CD4-positive, alpha-beta T cell treated with Interferon alpha-2 for 1 hour (primary cell): ENCODE results near the gene TAS2R1.
"Not testable (repeated sequence)": the region's sequence is repeated elsewhere in the genome, so short reads cannot be mapped to it uniquely, and the experiment has no call there.

Source experiments
- DNase-seq, 2 donors: peaks; one replicate each; pipeline ENCODE4 v3.0.0-alpha.2; 2020 to 2022

TAS2R1 gene

GRCh38 chr5:9621379-9621903, 8.7 kb downstream of the TAS2R1 start:
- no peak for DNase-seq

- no peak for DNase-seq
These were observed 10.6 kb downstream of the TAS2R1 start for GRCh38 chr5:9619331-9620092.

DNA sequence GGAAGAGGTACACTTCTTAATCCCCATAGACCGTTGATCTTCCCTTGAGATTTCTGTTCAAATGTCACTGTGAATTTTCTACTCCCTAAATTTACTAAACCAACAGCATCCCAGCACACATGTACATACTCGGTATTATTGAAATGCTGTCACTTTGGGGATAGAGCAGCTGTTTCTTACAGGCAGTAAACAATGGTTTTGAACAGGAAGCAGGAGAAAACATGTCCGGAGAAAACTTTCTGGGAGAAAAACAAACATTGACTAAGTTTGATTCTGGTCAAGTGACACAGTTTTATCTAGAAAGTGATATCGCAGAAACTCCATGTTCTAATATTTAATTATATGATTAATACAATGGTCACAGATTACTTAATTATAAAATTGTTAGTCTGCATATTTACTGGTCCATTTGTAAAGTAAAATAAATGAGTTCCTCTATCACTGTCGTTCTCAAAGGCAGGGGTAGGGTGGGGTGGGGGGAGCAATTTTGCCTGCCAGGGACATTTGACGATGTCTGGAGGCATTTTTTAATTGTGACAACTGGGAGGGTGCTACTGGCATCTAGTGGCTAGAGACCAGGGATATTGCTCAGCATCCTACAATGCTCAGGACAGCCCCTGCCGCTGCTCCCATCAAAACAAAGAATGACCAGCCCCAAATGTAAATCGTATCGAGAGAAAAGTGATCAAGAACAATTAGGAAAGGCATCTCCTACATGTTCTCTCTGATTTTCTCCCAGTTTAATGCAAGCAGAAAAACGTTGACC, 12.2 kb downstream of the TAS2R1 start:
- no peak for DNase-seq

GRCh38 chr5:9617221-9617620, 12.9 kb downstream of the TAS2R1 start:
- DNase-seq, result no peak

DNA sequence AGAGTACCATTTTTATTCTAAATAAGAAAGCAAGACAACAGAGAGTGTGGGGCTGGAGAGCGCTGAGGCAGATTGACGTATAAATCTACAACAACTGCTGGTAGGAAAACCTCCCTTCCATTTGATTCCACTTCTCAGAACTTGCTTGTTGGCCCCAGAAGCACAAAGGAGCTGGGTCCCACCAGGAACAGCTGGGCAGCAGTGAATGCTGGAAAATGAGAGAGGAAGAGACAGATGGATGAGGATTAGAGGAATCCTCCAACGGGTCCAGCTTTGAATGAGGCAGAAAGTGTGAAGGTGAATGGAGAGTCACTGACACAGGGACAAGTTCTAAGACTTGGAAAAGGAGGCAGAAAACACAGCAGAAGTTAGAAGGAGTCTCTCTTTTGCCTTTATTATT, 14.8 kb downstream of the TAS2R1 start:
- no peak for DNase-seq

DNA sequence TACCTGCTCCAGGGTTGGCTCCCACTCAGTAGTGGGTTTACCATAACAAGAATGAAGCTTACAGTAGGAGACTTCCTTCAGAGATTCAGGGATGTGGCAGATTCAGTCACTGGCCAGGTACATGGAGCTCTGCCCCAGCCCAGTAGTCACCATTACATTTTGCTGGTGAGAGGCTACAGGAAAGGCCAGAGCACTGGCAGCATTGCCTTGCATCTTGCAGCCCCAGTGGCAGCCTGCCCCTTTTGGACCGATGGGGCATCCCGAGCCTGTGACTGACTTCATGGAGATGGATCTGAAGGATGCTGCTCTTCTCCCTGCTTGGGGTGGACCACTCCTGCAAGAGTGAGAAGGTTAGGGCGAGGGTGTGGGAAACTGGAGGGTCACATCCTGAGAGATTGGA, 16.8 kb downstream of the TAS2R1 start:
- DNase-seq, result no peak

DNA sequence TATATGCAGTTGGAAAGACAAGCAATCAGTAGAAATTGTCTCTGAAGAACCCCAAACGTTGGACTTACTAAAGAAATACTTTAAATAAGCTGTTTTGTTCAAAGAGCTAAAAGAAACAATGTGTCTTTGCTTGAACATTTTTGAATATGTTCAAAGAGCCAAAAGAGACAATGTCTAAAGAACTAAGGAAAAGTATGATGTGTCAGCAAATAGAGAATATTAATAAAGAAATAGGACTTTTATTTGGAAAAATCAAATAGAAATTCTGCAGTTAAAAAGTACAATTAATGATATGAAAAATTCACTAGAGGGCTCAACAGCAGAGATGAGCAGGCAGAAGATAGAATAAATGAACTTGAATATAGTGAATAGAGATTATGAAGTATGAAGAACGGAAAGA, 19.2 kb downstream of the TAS2R1 start:
- no peak for DNase-seq

GRCh38 chr5:9610364-9610763, 19.8 kb downstream of the TAS2R1 start:
- DNase-seq, result no peak

- DNase-seq, result no peak
These were observed 22.1 kb downstream of the TAS2R1 start for GRCh38 chr5:9608093-9608492.

DNA sequence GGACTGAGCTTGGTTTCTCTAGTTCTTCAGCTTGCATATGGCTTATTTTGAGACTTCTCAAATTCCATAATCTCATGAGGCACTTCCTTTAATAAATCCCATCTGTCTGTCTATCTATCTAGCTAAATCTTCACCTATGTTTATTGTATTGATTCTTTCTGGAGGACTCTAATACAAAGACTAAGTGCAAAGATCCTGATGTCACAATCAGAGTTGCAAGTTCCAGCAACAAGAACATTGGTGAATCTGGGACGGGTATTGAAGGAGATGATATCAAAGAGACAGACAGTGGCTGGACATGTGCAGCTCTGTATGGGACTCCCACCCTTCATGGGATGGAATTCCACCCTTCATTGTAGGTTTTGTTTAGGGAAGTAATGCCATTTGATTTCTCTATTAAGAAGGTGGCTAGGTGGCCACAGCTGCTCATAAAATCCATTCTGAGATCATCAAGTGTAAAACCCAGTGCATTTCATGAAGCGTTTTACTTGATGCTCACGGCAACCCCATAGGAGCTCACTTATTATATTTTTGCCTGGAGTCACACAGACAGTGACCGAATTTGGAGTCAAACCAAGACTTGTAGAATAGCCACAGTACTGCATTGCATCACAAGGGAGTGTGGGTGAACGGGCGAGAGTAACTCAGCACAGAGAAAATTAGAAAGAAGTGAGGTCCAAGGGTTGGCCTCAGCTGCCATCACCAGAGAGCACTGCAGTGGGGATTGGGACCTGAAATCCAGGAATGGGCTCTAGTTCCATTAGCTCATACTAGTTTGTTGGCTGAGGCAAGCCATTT, 24.9 kb downstream of the TAS2R1 start:
- DNase-seq, result no peak

- DNase-seq, result no peak
These were observed 25.7 kb downstream of the TAS2R1 start for GRCh38 chr5:9604416-9604815.

- no peak for DNase-seq
These were observed 29.0 kb downstream of the TAS2R1 start for GRCh38 chr5:9601055-9601739.

DNA sequence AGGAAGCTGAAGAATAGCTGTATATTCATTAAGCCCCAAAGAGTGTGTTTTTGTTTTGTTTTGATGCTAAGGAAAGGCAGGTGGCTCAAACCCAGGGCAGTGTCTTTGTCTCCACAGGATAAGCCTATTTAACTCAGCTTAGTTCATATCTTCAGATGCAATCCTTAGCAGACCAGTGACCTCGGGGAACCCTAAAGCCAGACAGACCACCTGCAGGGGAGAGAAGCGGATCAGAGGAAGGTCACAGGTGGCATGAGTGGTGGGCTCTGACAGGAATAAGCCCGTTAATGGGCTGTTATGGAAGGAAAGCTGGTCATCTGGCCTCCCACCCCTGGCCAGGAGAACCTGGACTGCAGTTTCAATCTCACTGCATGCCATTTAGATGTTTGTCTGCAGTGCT, 30.8 kb downstream of the TAS2R1 start:
- no peak for DNase-seq

DNA sequence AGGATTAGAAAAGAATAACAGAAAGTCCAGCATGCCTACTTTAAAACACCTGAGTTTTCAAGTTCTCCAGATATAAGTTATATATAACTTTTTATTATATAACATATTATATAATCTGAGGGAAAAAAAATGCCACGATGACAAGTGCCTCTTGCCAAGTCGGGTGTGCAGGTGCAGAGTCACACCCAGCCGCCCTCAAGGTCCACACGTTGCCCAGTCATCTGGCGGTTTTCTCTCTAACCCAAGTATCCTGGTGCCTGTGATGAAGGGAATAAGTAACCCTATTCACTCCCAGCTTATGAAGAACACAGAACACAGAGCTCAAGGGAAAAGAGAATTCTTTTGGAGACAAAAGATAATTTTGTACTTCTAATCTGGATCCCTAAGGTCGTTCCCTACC, 31.8 kb downstream of the TAS2R1 start:
- DNase-seq, result not testable (repeated sequence)

DNA sequence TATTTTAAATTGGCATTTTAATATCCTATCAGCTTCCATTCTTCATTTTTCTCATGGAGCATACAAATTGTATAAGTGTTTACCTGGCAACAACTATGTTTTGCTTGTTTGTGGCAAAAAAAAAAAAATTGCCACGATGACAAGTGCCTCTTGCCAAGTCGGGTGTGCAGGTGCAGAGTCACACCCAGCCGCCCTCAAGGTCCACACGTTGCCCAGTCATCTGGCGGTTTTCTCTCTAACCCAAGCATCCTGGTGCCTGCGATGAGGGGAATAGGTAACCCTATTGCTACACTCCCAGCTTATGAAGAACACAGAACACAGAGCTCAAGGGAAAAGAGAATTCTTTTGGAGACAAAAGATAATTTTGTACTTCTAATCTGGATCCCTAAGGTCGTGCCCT, 32.8 kb downstream of the TAS2R1 start:
- DNase-seq, result not testable (repeated sequence)

DNA sequence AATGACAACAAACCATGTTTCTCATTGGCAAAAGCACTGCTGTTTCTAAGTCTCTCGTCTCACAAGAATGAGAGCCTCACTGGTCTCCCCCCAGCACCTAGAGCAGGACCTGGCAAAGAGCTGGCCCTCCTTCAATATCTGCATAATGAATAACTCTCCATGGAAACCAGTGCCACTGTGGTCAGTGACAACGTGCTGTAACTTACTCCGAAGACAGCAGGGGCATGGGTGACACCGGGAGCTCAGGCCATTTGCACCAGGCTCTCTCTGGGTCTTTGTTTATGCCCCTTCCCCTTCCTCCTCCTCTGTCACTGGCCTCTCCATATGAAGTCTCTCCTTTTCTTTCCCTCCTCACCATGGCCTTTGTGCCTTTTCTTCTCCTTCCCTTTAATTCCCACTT, 33.3 kb downstream of the TAS2R1 start:
- no peak for DNase-seq

- DNase-seq, result no peak
These were observed 33.9 kb downstream of the TAS2R1 start for GRCh38 chr5:9596171-9596780.

- DNase-seq, result no peak
These were observed 35.2 kb downstream of the TAS2R1 start for GRCh38 chr5:9594913-9595312.

GRCh38 chr5:9589049-9589835, 40.9 kb downstream of the TAS2R1 start:
- DNase-seq, result no peak

DNA sequence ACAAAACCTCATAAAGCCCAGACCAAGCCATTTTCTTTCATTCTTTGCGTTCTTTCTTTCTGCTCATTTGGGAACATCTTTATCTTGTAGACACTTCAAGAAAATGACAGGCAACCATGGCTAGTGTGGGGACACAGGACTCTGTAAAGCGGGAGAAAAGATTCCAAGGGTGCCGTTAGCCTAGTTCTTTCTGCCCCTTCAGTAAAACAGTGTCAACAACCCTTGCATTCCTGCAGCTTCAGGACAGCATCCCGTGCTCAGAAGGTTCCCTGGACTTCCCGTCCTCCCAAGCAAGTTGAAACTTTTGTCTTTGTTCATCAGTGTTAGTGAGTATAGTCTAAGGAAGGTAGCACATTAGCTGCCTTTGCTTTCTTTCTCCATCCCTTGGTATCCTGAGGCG, 41.9 kb downstream of the TAS2R1 start:
- DNase-seq, result no peak

- DNase-seq, result no peak
These were observed 43.0 kb downstream of the TAS2R1 start for GRCh38 chr5:9587135-9587534.
